ENCODE measurements around the gene SLC1A5. TPM values are rescaled to one million over a fixed set of nuclear protein-coding genes. Genes with fewer than 3 reads are reported as not detected.

Gene SLC1A5
- total and polyA plus RNA-seq, 2 donors (not counting 3 experiments of a cell fraction or from before 2014, with no cell fraction given) = 114 TPM

DNA sequence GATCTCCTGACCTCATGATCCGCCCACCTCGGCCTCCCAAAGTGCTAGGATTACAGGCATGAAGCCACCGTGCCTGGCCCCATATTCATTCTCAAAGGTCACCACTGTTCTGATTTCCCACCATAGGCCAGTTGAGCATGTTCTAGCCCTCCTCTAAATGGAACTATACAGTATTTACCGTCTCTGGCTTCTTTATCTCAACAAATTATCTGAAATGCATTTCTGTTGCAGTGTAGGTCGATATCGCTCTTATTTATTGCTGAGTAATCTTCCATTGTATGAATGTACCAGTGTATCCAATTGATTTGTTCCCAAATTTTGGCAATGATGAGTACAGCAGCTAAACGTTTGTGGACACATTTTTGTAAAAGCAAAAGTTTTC, 15.4 kb downstream of the SLC1A5 start:
- H3K27me3 ChIP-seq (ENCODE audit: control insufficient read depth in 2 of 2, insufficient read depth in 2 of 2, low read length in 2 of 2) = no peaks in the 10 kb centered on the region
- H3K9me3 ChIP-seq (replicated peaks; ENCODE audit: control insufficient read depth, insufficient read depth, low read length) = no peaks in the 10 kb centered on the region
- H4K20me1 ChIP-seq (replicated peaks; ENCODE audit: control insufficient read depth, extremely low read depth, insufficient read depth, low read length) = no peaks in the 10 kb centered on the region
- no peak overlapping the region for H2AFZ ChIP-seq (ENCODE audit: low read depth, low read length)
- H3K4me3 ChIP-seq (replicated peaks in 1 of 3; ENCODE audit: insufficient read depth in 1 of 3, low read depth in 1 of 3, low read length in 3 of 3) = no peak overlapping the region
- POLR2A ChIA-PET = no interaction called here
- intact Hi-C loops (cut with micrococcal nuclease) (no loop called here), dilution Hi-C loops (cut with MboI; ENCODE audit: extremely low pct_ligation_motif_present, low sequenced_read_pairs) (no loop called here)
- BruUV-seq (replicated peaks) = no TSS peak
- H3K27ac ChIP-seq (ENCODE audit: insufficient read depth, low read depth, low read length) = no peak overlapping the region
- no peak overlapping the region for H3K4me2 ChIP-seq (ENCODE audit: insufficient read depth, low read length)
- H3K36me3 ChIP-seq (ENCODE audit: control insufficient read depth in 2 of 2, extremely low read depth in 1 of 2, insufficient read depth in 2 of 2, low read length in 2 of 2) = peaks cover 8 to 17% of the 10 kb centered on the region in 2 experiments
- no peaks in the 10 kb centered on the region for H3K79me2 ChIP-seq (ENCODE audit: control insufficient read depth, insufficient read depth, low read length)
- no peaks in the 10 kb centered on the region for H3K9me1 ChIP-seq (replicated peaks; ENCODE audit: control insufficient read depth, extremely low read depth, insufficient read depth, low read length)
- FAIRE-seq (no peak), DNase-seq (ENCODE audit: low read depth, low spot score) (no peak)
- no peaks in the 10 kb centered on the region for H3K4me1 ChIP-seq (ENCODE audit: control insufficient read depth, extremely low read depth, insufficient read depth, low read length)
- TF ChIP-seq, protein P1, sequence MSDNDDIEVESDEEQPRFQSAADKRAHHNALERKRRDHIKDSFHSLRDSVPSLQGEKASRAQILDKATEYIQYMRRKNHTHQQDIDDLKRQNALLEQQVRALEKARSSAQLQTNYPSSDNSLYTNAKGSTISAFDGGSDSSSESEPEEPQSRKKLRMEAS (IDR thresholded peaks at IDR 0.05; ENCODE audit: insufficient read depth, insufficient read length) = no peak
- TF ChIP-seq, protein P2, sequence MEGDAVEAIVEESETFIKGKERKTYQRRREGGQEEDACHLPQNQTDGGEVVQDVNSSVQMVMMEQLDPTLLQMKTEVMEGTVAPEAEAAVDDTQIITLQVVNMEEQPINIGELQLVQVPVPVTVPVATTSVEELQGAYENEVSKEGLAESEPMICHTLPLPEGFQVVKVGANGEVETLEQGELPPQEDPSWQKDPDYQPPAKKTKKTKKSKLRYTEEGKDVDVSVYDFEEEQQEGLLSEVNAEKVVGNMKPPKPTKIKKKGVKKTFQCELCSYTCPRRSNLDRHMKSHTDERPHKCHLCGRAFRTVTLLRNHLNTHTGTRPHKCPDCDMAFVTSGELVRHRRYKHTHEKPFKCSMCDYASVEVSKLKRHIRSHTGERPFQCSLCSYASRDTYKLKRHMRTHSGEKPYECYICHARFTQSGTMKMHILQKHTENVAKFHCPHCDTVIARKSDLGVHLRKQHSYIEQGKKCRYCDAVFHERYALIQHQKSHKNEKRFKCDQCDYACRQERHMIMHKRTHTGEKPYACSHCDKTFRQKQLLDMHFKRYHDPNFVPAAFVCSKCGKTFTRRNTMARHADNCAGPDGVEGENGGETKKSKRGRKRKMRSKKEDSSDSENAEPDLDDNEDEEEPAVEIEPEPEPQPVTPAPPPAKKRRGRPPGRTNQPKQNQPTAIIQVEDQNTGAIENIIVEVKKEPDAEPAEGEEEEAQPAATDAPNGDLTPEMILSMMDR (IDR thresholded peaks at IDR 0.05; ENCODE audit: extremely low read depth in 1 of 2, insufficient read depth in 1 of 2, low read depth in 1 of 2, low read length in 2 of 2) = no peak
- TF ChIP-seq FOS (IDR thresholded peaks at IDR 0.05; ENCODE audit: borderline replicate concordance, insufficient read depth, low read length) (no peak), MYC (IDR thresholded peaks at IDR 0.05; ENCODE audit: low read depth, low read length) (no peak), POLR2A (IDR thresholded peaks at IDR 0.05; ENCODE audit: low read depth, low read length) (no peak), JUN (IDR thresholded peaks at IDR 0.05; ENCODE audit: borderline replicate concordance, insufficient read depth, insufficient read length, low read depth) (no peak), GATA2 (IDR thresholded peaks at IDR 0.05; ENCODE audit: insufficient read depth, insufficient read length, low read depth, low read length) (no peak), EZH2 (IDR thresholded peaks at IDR 0.05; ENCODE audit: borderline replicate concordance, low read depth, low read length, severe bottlenecking) (no peak), POLR2AphosphoS5 (IDR thresholded peaks at IDR 0.05; ENCODE audit: insufficient read depth, low read depth, low read length) (no peak)
- H3K9ac ChIP-seq (replicated peaks; ENCODE audit: extremely low read depth, insufficient read depth, low read length) = no peak overlapping the region
- CTCF ChIA-PET = interaction anchor here (0.7 to 1.0 kb wide), 2 partner anchors 15 to 67 kb away, joined by 3 to 4 read pairs; no protein-coding TSS in a partner anchor

Data from endothelial cell of umbilical vein (primary cell).